CD14-positive monocyte (primary cell): Measurements from ENCODE around the gene CDH23. TPM values are rescaled to one million over a fixed set of nuclear protein-coding genes. Genes with fewer than 3 reads are reported as not detected.
A peak's percentile ranks its signal among the peaks of the same experiment; 100 is the strongest.

Experiments
- DNase-seq, 3 donors: peaks; one replicate each; pipeline ENCODE4 v3.0.0-alpha.2; 2011 to 2022
- H2AFZ ChIP-seq: 2 replicates; pipeline ENCODE4 v1.6.0; 2012; ENCODE audit warnings: mild to moderate bottlenecking, low read depth, low read length, inconsistent platforms; ENCODE audit not compliant: insufficient read depth, poor library complexity, severe bottlenecking
- H3K27ac ChIP-seq, 2 donors: 1 replicate in 1 of 2; 2 replicates in 1 of 2; pipeline ENCODE4 v1.5.1; 2012 to 2013; ENCODE audit warnings: low read length in 2 of 2, control low read depth in 1 of 2, inconsistent platforms in 1 of 2, low read depth in 1 of 2, mild to moderate bottlenecking in 1 of 2
- H3K27me3 ChIP-seq, 2 donors: one replicate each; pipeline versions ENCODE4 v1.6.0 to v1.6.1; 2011 to 2013; ENCODE audit warnings: low read length in 2 of 2; ENCODE audit not compliant: control insufficient read depth in 2 of 2, insufficient read depth in 2 of 2
- H3K36me3 ChIP-seq, 2 donors: replicated peaks in 1 of 2; 1 replicate in 1 of 2; 2 replicates in 1 of 2; pipeline versions ENCODE4 v1.5.1 to v1.6.1; 2012 to 2013; ENCODE audit warnings: low read length in 2 of 2, control low read depth in 1 of 2, inconsistent platforms in 1 of 2, mild to moderate bottlenecking in 1 of 2; ENCODE audit not compliant: insufficient read depth in 2 of 2, control insufficient read depth in 1 of 2
- H3K4me1 ChIP-seq, 2 donors: 1 replicate in 1 of 2; 2 replicates in 1 of 2; pipeline versions ENCODE4 v1.5.1 to v1.6.1; 2012 to 2013; ENCODE audit warnings: low read length in 2 of 2, control low read depth in 1 of 2, inconsistent platforms in 1 of 2, mild to moderate bottlenecking in 1 of 2, moderate library complexity in 1 of 2; ENCODE audit not compliant: insufficient read depth in 2 of 2, control insufficient read depth in 1 of 2
- H3K4me2 ChIP-seq: replicated peaks from 2 replicates; pipeline ENCODE3; 2012; ENCODE audit warnings: low read length, moderate library complexity, mild to moderate bottlenecking; ENCODE audit not compliant: poor library complexity, severe bottlenecking; ENCODE audit errors: extremely low read depth
- H3K4me3 ChIP-seq, 3 experiments: fragments of 200-600 bp in 1 of 3; sonication (generic) in 1 of 3; replicated peaks in 1 of 3; 1 replicate in 2 of 3; 2 replicates in 1 of 3; pipeline ENCODE4 v1.5.1; 2011 to 2013; ENCODE audit warnings: low read length in 3 of 3, mild to moderate bottlenecking in 3 of 3, control low read depth in 2 of 3, low read depth in 2 of 3, inconsistent platforms in 1 of 3, moderate library complexity in 1 of 3
- H3K79me2 ChIP-seq: 2 replicates; pipeline ENCODE4 v1.6.0; 2012; ENCODE audit warnings: mild to moderate bottlenecking, control low read depth, inconsistent platforms, low read length, moderate library complexity; ENCODE audit not compliant: insufficient read depth
- H3K9ac ChIP-seq: 2 replicates; pipeline ENCODE4 v1.6.0; 2017; ENCODE audit warnings: low read length, mild to moderate bottlenecking; ENCODE audit not compliant: insufficient read depth, poor library complexity, severe bottlenecking
- H3K9me3 ChIP-seq, 2 donors: replicated peaks in 1 of 2; 1 replicate in 1 of 2; 2 replicates in 1 of 2; pipeline versions ENCODE4 v1.5.1 to v1.6.1; 2012 to 2013; ENCODE audit warnings: low read length in 2 of 2, control low read depth in 1 of 2; ENCODE audit not compliant: control insufficient read depth in 1 of 2, insufficient read depth in 1 of 2
- H4K20me1 ChIP-seq: 2 replicates; pipeline ENCODE4 v1.6.0; 2012; ENCODE audit warnings: mild to moderate bottlenecking, low read length, control low read depth, moderate library complexity; ENCODE audit not compliant: insufficient read depth
- H3K27ac Mint-ChIP-seq, 7 donors: one replicate each; pipeline ENCODE4 v1.8.0; 2020; ENCODE audit warnings: mild to moderate bottlenecking in 7 of 7, mixed read lengths in 7 of 7, moderate library complexity in 6 of 7, inconsistent platforms in 2 of 7
- H3K27me3 Mint-ChIP-seq, 3 donors: one replicate each; pipeline ENCODE4 v1.8.0; 2021 to 2022; ENCODE audit warnings: low read depth in 3 of 3, mild to moderate bottlenecking in 3 of 3, mixed read lengths in 3 of 3, moderate library complexity in 3 of 3, inconsistent platforms in 1 of 3
- H3K36me3 Mint-ChIP-seq, 2 donors: one replicate each; pipeline ENCODE4 v1.8.0; 2020; ENCODE audit warnings: mixed read lengths in 2 of 2, inconsistent platforms in 1 of 2, mild to moderate bottlenecking in 1 of 2
- H3K4me1 Mint-ChIP-seq: one replicate; pipeline ENCODE4 v1.8.0; 2020; ENCODE audit warnings: mild to moderate bottlenecking, mixed read lengths
- H3K4me3 Mint-ChIP-seq, 2 donors: one replicate each; pipeline ENCODE4 v1.8.0; 2020; ENCODE audit warnings: mild to moderate bottlenecking in 2 of 2, mixed read lengths in 2 of 2, moderate library complexity in 1 of 2
- H3K9me3 Mint-ChIP-seq, 7 donors: one replicate each; pipeline ENCODE4 v1.8.0; 2020 to 2022; ENCODE audit warnings: mixed read lengths in 7 of 7, mild to moderate bottlenecking in 6 of 7, moderate library complexity in 6 of 7, inconsistent platforms in 2 of 7
- CTCF ChIP-seq: fragments of 200-600 bp; IDR thresholded peaks from one replicate; pipeline ENCODE4 v1.8.0; 2022; ENCODE audit warnings: antibody characterized with exemption, mild to moderate bottlenecking
- WGBS: methylation state at CpG from one replicate; pipeline ENCODE4 v1.1.5; 2013; ENCODE audit warnings: missing lambda C conversion rate; ENCODE audit not compliant: insufficient coverage; 5-methylcytosine and 5-hydroxymethylcytosine counted together
- intact Hi-C, 2 donors: fragments of 100-400 bp; cut with micrococcal nuclease; formaldehyde crosslinking; loops; one replicate each; pipeline versions ENCODE4 v1.15.0 to v1.15.1; 2023
- polyA plus RNA-seq, 3 donors: library from polyadenylated mRNA; depleted of rRNA in 1 of 3; unstranded in 2 of 3; stranded (reverse) in 1 of 3; fragments of 300-500 nt in 2 of 3; fragments of >200 nt in 1 of 3; fragmentation: Illumina TruSeq in 2 of 3; gene quantifications; 1 replicate in 2 of 3; 2 replicates in 1 of 3; pipeline ENCODE4 v1.2.3, GENCODE V29; 2012 to 2021

The CDH23 gene
- polyA plus RNA-seq, 3 donors = 8.2 to 36.2 (median 10.5) TPM

- Histone ChIP-seq H3K4me1 (peaks cover 68 to 86% of the 10 kb centered on the region in 2 donors), H2AFZ (no peak within 1 kb of the TSS), H3K9me3 (no peaks in the 10 kb centered on the region), H3K79me2 (peaks cover 87% of the 10 kb centered on the region), H3K4me3 (peak within 1 kb of the TSS; percentile 93 to 99 (median 98)), H3K36me3 (peaks cover 28 to 41% of the 10 kb centered on the region in 2 donors), H3K27ac (peak within 1 kb of the TSS; percentile 90 to 92), H3K27me3 (no peaks in the 10 kb centered on the region), H4K20me1 (peaks cover 52% of the 10 kb centered on the region), H3K9ac (peak within 1 kb of the TSS; percentile 93), H3K4me2 (peak within 1 kb of the TSS; percentile 99)
- Mint-ChIP-seq H3K9me3 (peaks cover 0 to 5% (median 0%) of the 10 kb centered on the region in 7 donors), H3K36me3 (peaks cover 32 to 47% of the 10 kb centered on the region in 2 donors), H3K4me1 (peaks cover 76% of the 10 kb centered on the region), H3K27me3 (peaks cover 0 to 5% (median 2%) of the 10 kb centered on the region in 3 donors), H3K4me3 (peak within 1 kb of the TSS; percentile 97 to 99), H3K27ac (peak within 1 kb of the TSS; percentile 96 to 98 (median 98))
- intact Hi-C loops = loop anchor here (2.0 to 10.0 kb wide), 4 partner anchors 23 to 399 kb away; no protein-coding TSS in a partner anchor
- DNase-seq = peak; percentile 83 to 87 (median 86)
- peak; percentile 92 for TF ChIP-seq CTCF
- WGBS = under 1% methylated on average over 44 of the region's 55 CpGs
Observed at GRCh38 chr10:71773221-71773971, 376.7 kb downstream of the CDH23 start, which contains the start of gene VSIR. Gene VSIR (minus strand): TSS chr10:71773520. CDS start chr10:71773439, 81 bp downstream.

GRCh38 chr10:71774916-71775702 lies 378.4 kb downstream of the CDH23 start:
- WGBS = 8% methylated on average over 2 of the region's 3 CpGs
- Histone ChIP-seq H3K79me2 (peaks cover 70% of the 10 kb centered on the region), H3K27ac (peak overlapping the region; percentile 88 to 92), H2AFZ (no peak overlapping the region), H4K20me1 (peaks cover 35% of the 10 kb centered on the region), H3K4me2 (peak overlapping the region; percentile 99), H3K9me3 (no peaks in the 10 kb centered on the region), H3K4me3 (peak overlapping the region; percentile 93 to 99 (median 98)), H3K36me3 (peaks cover 16 to 30% of the 10 kb centered on the region in 2 donors), H3K27me3 (no peaks in the 10 kb centered on the region), H3K9ac (peak overlapping the region; percentile 93), H3K4me1 (peaks cover 65 to 86% of the 10 kb centered on the region in 2 donors)
- peak overlapping the region; percentile 97 to 99 for H3K4me3 Mint-ChIP-seq
- DNase-seq = peak; percentile 89 to 96 (median 93)
- peaks cover 0 to 7% (median 0%) of the 10 kb centered on the region in 7 donors for H3K9me3 Mint-ChIP-seq
- no peak for TF ChIP-seq CTCF
- peaks cover 20 to 35% of the 10 kb centered on the region in 2 donors for H3K36me3 Mint-ChIP-seq
- peaks cover 80% of the 10 kb centered on the region for H3K4me1 Mint-ChIP-seq
- intact Hi-C loops = loop anchor here in 1 of 2 donors (5.0 to 10.0 kb wide), 2 partner anchors 32 to 400 kb away; no protein-coding TSS in a partner anchor
- H3K27me3 Mint-ChIP-seq = peaks cover 0 to 5% (median 2%) of the 10 kb centered on the region in 3 donors
- peak overlapping the region; percentile 94 to 97 (median 96) for H3K27ac Mint-ChIP-seq
